Stimulated activated naive CD4-positive, alpha-beta T cell treated with Interleukin-2 at 50 U/mL for 16 hours (primary cell): ENCODE data around the gene HOXB8.

Experiments
- DNase-seq: peaks from one replicate; lab custom pipeline; 2025; lab: John Stamatoyannopoulos, UW

HOXB8 gene

DNA sequence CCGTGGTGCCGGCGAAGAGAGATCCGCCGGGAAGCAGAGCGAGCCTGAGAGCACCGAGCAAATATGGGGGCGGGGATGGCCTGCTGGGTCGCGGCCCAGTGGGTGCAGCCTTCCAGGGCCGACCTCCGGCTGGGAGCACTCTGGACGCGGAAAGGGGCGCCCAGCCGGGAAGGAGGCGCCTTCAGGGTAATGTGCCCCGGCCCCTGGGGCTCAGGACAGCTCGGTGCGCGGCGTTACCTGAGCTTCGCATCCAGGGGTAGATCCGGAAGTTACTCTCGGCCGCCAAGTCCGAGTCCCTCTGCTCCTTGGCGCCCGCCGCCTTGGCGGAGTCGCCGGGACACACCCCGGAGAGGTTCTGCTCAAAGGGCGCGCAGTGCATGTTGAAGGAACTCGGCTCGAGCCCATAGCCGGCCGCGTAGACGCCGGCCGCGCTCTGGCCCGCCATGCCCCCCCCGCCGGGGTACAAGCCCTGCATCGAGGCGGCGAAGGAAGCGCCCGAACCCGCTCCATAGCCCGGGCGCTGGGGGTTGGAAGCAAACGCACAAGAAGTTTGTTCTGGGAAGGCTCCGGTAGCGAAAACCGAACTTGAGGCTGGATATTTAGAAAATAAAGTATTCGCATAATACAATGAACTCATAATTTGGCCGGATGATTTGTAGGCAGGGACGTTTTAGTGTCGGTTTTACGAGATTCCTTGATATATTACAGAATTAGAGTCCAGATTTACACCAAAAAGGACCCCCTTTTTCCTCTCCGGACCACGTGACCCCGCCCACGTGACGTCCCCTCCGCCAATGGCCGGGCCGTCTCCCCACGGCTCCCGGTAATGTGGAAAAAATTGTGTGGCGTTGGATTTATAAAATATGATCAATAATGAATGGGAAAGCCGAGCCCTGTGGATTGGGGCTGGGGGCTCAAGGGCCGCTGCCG lies 4.5 kb downstream of the HOXB8 start, which contains the start of gene HOXB7:
Gene HOXB7 (minus strand): TSS at position 736 of the 930 bp plus-strand sequence. CDS start 99 bp downstream, at position 637.
- peak; percentile 64 for DNase-seq

DNA sequence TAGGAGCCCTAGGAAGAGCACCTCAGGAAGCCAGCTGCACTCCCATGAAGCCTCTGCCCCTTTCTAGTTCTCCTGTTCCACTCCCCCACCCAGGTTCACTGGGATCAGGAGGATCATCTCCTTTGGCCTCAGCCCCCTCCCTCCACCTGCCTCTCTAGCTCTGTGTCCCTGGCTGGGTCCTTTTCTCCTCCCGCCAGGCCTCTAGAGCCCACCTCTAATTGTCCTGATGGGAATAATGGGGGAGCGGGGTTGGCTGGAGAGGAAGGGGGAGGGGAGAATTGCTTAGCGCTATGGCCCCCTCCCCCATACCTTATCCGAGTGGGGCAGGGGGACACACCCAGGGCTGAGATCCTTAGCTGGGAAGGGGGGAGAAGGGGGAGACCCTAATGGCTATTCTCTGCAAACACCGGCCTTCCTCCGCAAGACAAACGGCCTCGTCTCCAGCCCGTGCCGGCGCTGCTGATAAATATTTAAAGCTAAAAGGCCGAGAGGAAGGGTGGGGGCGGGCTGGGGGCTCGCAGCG lies 5.3 kb downstream of the HOXB8 start:
- no peak for DNase-seq

DNA sequence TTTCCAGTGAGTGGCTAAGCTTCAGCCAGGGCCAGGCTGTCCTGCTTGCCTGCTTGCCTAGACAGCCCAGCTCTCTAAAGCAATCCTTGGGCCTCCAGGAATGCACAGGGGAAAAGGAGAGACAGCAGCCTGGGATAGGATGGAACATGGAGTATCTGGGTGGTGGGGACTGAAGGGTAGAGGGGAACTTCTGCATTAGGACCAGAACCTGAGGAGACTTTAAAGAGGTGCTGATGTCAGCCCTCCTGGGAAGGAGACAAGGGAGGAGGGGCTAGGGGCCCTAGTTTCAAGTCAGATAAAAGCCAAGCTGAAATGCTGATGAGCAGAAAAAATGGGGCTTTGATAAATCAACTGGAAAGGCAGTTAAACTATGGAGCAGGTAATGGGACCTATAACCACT lies 6.1 kb downstream of the HOXB8 start:
- no peak for DNase-seq

GRCh38 chr17:48608494-48608834 lies 6.6 kb downstream of the HOXB8 start:
- no peak for DNase-seq

- no peak for DNase-seq
Measured at GRCh38 chr17:48606892-48607614, 8.0 kb downstream of the HOXB8 start.

DNA sequence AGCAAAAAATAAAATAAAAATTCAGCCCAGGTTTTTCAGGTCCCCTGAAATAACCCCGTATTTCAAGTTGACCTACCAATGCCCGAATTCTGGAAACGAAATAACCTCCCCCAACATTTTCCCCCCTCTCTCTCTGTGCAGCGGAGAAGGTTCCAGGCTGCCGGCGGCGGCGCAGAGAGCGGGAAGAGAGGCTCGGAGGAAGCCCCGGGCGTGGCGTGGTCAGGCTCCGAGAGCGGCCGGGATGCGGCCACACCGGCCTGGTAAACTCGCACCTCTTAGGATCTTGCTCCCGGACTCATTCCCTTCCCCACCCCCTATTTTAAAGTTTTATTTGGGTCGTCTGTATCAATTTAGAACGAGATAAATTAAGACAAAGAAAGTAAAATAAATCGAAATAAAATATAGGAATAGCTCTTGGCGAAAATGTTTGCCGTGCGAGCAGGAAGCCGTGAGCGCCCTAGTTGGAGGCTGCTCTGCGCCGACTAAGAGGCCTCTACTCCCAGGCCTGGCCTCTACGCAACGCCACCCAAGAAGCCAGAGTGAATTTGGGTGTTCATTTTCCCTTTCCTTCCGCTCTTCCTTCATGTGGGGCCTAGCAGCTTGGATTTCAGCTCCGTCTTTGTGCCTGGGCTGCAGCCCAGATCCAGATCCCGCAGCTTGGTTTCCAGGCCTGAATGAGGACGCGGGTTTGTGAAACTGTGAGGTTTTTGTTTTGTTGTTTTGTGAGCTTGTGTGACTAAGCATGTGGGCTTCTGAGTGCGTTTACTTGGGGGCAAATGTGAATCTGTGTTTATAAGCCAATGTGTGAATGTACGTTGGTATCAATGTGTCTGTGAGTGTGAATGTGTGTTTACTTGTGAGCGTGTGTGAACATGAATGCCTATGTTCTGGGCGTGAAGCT lies 8.9 kb downstream of the HOXB8 start:
- no peak for DNase-seq

DNA sequence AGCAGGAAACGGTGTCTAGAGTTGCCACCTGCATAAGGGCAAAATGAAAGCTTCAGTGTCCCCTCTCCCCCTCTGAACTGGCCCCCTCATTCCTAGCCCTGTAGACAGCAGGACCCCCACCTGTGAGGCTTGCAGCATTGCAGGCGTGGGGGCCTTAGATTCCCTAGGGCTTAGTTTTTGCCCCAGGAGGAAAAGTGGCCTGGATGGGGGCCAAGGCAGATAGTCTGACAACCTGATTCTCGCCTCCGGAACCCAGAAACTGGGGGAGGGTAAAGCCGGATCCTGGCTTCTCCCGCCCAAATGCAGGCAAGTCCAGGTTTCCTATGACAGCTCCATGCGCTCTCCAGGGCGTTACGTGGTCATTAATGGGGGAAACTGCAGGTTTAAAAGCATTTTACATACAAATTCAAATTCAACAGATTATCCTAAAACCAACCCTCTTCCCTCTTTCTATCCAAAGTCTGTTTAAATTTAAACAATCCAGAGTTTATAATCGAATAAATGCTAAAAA lies 9.6 kb downstream of the HOXB8 start:
- DNase-seq = no peak

DNA sequence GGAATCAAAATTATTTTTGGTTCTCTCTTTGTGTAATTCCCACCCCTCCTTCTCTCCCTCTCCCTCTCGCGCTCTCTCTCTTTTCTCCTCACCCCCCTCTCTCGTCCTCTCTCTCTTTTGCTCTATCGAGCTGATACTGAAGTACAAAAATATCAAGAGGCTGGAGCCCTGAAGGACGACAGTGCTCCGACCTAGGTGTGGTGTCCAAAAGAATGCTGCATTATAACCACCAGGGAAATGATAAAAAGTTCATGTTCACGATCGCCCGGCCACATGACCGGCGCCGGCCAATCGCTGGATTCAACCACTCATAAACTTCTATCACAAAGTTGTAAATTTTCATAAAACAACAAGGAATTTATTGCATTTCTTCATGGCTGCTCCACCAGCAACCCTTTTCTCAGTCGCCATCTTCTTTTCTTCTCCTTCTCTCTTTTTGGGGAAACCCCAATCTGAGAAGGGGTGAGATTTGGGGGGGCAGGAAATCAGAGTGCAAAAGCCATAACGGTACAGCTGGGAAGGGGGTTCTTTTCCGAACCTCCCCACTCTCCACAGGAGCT lies 10.2 kb downstream of the HOXB8 start, which contains the start of gene HOXB6:
Gene HOXB6 (minus strand): TSS at position 217 of the 560 bp plus-strand sequence. CDS start 6,836 bp downstream, outside the sequence.
- no peak for DNase-seq

GRCh38 chr17:48603959-48604769 lies 10.9 kb downstream of the HOXB8 start:
- no peak for DNase-seq

- DNase-seq = no peak
Measured at GRCh38 chr17:48601539-48602425, 13.3 kb downstream of the HOXB8 start.

DNA sequence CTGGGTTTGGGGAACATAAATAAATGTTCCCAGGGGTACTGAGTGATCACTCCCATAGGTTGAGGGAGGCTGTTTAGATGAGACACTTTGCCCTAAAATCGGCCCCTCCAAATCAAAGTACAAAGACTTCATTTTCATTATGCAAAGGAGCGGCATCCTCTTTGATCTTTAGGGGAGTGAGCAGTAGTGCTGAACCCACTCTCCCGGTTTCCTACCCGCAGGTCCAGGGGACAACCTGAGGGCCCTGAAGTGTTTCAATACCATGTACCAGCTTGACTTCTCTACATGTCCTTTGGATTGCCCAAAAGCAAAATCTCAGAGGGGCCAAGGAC lies 13.9 kb downstream of the HOXB8 start:
- no peak for DNase-seq

DNA sequence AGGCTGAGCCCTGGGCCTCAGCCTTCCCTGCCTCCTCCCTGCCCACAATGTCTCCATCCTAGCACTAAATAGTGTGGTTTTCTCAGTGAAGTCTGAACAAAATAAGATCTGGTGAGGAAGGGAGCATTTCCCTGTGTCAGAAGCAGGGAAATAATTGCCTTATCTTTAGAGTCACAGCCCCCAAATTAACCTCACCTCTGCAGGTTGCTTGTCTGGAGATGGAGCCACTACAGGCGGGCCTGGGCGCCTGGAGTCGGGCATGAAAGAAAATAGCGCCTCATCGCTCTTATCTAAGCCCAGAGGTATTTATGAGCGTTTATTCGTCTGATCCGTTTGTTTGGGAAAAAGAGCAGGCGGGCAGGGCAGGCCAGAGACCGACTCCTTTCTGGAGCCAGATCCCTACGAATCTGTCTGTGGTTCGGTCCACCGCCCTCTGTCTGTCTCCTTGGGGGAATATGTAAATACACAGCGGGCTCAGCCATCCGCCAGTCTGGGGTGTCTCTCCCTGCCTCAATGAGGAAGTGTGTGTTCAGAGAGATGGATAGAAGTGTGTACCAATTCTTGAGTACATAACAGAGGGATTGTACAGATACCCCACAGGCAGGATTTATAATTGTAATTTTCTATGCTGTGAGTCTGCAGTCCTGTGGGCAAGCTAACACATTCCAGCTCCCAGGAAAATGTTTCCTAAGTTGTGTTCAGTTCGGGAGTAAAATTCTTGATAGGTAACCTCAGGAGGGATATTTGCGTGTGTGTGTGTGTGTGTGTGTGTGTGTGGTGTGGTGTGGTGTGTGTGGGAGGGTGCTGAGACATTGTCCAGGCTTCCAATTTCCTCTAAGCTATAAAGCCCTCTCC lies 14.6 kb downstream of the HOXB8 start:
- no peak for DNase-seq

GRCh38 chr17:48599354-48599753 lies 15.7 kb downstream of the HOXB8 start:
- no peak for DNase-seq

- DNase-seq = no peak
Measured at GRCh38 chr17:48598736-48599135, 16.4 kb downstream of the HOXB8 start.

- peak; percentile 16 for DNase-seq
Measured at GRCh38 chr17:48597778-48598631, 17.1 kb downstream of the HOXB8 start.

- no peak for DNase-seq
Measured at GRCh38 chr17:48597528-48597777, 17.6 kb downstream of the HOXB8 start.

GRCh38 chr17:48596735-48597527 lies 18.2 kb downstream of the HOXB8 start:
- no peak for DNase-seq
